Endothelial cell of umbilical vein (primary cell): Measurements from ENCODE around the gene SRSF6.

Source experiments
- EZH2 ChIP-seq: IDR thresholded peaks from 2 replicates; pipeline ENCODE4 v1.6.1; 2012; ENCODE audit warnings: borderline replicate concordance, low read depth, mild to moderate bottlenecking, moderate library complexity, low read length, inconsistent platforms; ENCODE audit not compliant: severe bottlenecking
- GATA2 ChIP-seq: IDR thresholded peaks from 2 replicates; pipeline ENCODE4 v1.7.0; 2011; ENCODE audit warnings: low read depth, mild to moderate bottlenecking, moderate library complexity, mixed read lengths, low read length; ENCODE audit not compliant: insufficient read length, insufficient read depth
- MYC ChIP-seq: IDR thresholded peaks from one replicate; pipeline ENCODE4 v1.6.1; 2011; ENCODE audit warnings: mild to moderate bottlenecking, low read depth, low read length
- POLR2A ChIP-seq: IDR thresholded peaks from 2 replicates; pipeline ENCODE4 v1.6.1; 2012; ENCODE audit warnings: low read depth, mild to moderate bottlenecking, control low read depth, low read length
- POLR2AphosphoS5 ChIP-seq: IDR thresholded peaks from 2 replicates; pipeline ENCODE4 v1.6.1; 2012; ENCODE audit warnings: low read depth, mild to moderate bottlenecking, control low read depth, low read length, moderate library complexity; ENCODE audit not compliant: insufficient read depth
- TF ChIP-seq, protein P1 (sequence below), 2 donors: IDR thresholded peaks; 1 replicate in 1 of 2; 2 replicates in 1 of 2; pipeline ENCODE4 v1.5.1; 2011; ENCODE audit warnings: low read length in 2 of 2, mild to moderate bottlenecking in 2 of 2, moderate library complexity in 2 of 2, control low read depth in 1 of 2, inconsistent platforms in 1 of 2, low read depth in 1 of 2; ENCODE audit not compliant: insufficient read depth in 1 of 2; ENCODE audit errors: extremely low read depth in 1 of 2
- TF ChIP-seq, protein P2 (sequence below): IDR thresholded peaks from 2 replicates; pipeline ENCODE4 v1.6.1; 2011; ENCODE audit not compliant: insufficient read depth, insufficient read length

DNA sequence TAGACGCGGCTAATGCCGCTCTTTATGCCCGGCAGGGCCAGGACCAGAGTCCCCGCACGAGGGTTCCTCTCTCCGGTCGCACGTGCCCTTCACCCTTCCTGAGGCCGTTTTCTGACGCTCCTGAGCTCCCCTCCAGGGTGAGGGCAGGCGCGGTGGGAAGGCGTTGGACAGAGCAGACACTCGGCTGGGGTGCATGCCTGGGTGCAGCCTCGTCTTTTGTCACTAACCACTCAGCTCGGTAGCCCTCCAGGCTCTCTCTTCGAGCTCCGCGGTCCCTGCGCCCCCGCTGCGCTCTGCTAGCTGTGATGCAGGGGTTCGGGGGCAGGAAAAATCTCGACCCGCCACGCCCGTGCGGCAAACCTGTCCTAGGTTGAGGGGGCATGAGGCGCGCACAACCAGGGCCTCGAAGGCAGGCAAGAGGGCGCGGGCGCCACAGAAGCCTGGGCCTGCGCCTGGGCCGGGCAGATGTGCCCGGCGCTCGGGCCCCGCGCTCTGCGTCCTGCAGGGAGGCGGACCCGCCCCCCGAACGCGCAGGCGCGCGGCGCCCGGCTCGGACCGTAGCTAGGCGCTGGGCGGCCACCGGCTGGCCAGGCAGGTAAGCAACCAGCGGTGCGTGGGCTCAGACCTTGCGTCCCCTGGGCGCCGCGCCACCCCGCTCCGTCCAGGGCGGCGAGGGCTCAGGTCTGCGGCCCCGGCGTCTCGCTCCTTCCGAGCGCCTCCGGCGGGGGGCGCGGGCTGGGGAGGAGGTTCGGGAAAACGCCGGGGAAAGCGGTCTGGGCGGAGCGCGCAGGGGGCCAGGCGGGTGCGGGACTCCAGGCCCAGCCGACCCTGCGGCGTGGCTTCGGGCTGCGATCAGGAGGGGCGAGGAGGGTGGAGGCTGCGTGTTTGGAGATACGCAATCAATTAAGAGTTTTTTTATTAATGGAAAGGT, 49.7 kb downstream of the SRSF6 start, which contains the start of gene L3MBTL1:
- TF ChIP-seq, protein P1, sequence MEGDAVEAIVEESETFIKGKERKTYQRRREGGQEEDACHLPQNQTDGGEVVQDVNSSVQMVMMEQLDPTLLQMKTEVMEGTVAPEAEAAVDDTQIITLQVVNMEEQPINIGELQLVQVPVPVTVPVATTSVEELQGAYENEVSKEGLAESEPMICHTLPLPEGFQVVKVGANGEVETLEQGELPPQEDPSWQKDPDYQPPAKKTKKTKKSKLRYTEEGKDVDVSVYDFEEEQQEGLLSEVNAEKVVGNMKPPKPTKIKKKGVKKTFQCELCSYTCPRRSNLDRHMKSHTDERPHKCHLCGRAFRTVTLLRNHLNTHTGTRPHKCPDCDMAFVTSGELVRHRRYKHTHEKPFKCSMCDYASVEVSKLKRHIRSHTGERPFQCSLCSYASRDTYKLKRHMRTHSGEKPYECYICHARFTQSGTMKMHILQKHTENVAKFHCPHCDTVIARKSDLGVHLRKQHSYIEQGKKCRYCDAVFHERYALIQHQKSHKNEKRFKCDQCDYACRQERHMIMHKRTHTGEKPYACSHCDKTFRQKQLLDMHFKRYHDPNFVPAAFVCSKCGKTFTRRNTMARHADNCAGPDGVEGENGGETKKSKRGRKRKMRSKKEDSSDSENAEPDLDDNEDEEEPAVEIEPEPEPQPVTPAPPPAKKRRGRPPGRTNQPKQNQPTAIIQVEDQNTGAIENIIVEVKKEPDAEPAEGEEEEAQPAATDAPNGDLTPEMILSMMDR (IDR thresholded peaks at IDR 0.05; ENCODE audit: extremely low read depth in 1 of 2, insufficient read depth in 1 of 2, low read depth in 1 of 2, low read length in 2 of 2), result no peak
- TF ChIP-seq, protein P2, sequence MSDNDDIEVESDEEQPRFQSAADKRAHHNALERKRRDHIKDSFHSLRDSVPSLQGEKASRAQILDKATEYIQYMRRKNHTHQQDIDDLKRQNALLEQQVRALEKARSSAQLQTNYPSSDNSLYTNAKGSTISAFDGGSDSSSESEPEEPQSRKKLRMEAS, result no peak
- TF ChIP-seq GATA2, result no peak
- TF ChIP-seq POLR2A, result no peak
- TF ChIP-seq EZH2, result peak; percentile 49
- no peak for TF ChIP-seq MYC
- no peak for TF ChIP-seq POLR2AphosphoS5
